PFSK-1 (cell line): ENCODE results near the gene AP3S1.

Experiments used
- FOXP2 ChIP-seq: optimal IDR thresholded peaks from 2 replicates; pipeline ENCODE3; 2011; ENCODE audit warnings: borderline replicate concordance, control low read depth, inconsistent platforms; ENCODE audit not compliant: insufficient read depth; ENCODE audit errors: extremely low read length, extremely low read depth
- POLR2AphosphoS5 ChIP-seq: IDR thresholded peaks from 2 replicates; pipeline ENCODE4 v1.6.1; 2012; ENCODE audit warnings: low read depth, mild to moderate bottlenecking, control low read depth, low read length, moderate library complexity
- REST ChIP-seq, 2 experiments: IDR thresholded peaks; 2 replicates each; pipeline versions ENCODE4 v1.6.1 to v1.8.0; 2011 to 2012; ENCODE audit warnings: low read depth in 2 of 2, low read length in 2 of 2, control low read depth in 1 of 2, inconsistent platforms in 1 of 2, mild to moderate bottlenecking in 1 of 2, moderate library complexity in 1 of 2; ENCODE audit not compliant: insufficient read depth in 1 of 2
- SIN3A ChIP-seq: IDR thresholded peaks from 2 replicates; pipeline ENCODE4 v1.6.1; 2012; ENCODE audit warnings: mild to moderate bottlenecking, low read length, moderate library complexity, borderline replicate concordance; ENCODE audit not compliant: insufficient read depth
- TAF1 ChIP-seq: IDR thresholded peaks from 2 replicates; pipeline ENCODE4 v1.6.1; 2012; ENCODE audit warnings: low read length, control low read depth, borderline replicate concordance; ENCODE audit not compliant: insufficient read depth

The AP3S1 gene

GRCh38 chr5:115857626-115858349 lies 16.1 kb downstream of the AP3S1 start:
- no peak for TF ChIP-seq FOXP2
- 0 out of 2 replicates have a peak, but pooled peaks have one; percentile 62 for TF ChIP-seq SIN3A
- no peak for TF ChIP-seq POLR2AphosphoS5
- TF ChIP-seq REST (IDR thresholded peaks at IDR 0.05; ENCODE audit: insufficient read depth in 1 of 2, low read depth in 2 of 2, low read length in 2 of 2), result 0 out of 4 replicates have a peak, but pooled peaks of 1 of the 2 experiments have one; percentile 40
- no peak for TF ChIP-seq TAF1

GRCh38 chr5:115858396-115858795 lies 16.7 kb downstream of the AP3S1 start:
- no peak for TF ChIP-seq TAF1
- TF ChIP-seq REST (IDR thresholded peaks at IDR 0.05; ENCODE audit: insufficient read depth in 1 of 2, low read depth in 2 of 2, low read length in 2 of 2), result no peak
- no peak for TF ChIP-seq POLR2AphosphoS5
- no peak for TF ChIP-seq SIN3A
- TF ChIP-seq FOXP2, result no peak

GRCh38 chr5:115859378-115859777 lies 17.6 kb downstream of the AP3S1 start:
- TF ChIP-seq POLR2AphosphoS5, result no peak
- TF ChIP-seq SIN3A, result no peak
- no peak for TF ChIP-seq TAF1
- TF ChIP-seq FOXP2, result no peak
- TF ChIP-seq REST (IDR thresholded peaks at IDR 0.05; ENCODE audit: insufficient read depth in 1 of 2, low read depth in 2 of 2, low read length in 2 of 2), result no peak

- TF ChIP-seq FOXP2 (no peak), SIN3A (no peak), POLR2AphosphoS5 (no peak), TAF1 (no peak), REST (IDR thresholded peaks at IDR 0.05; ENCODE audit: insufficient read depth in 1 of 2, low read depth in 2 of 2, low read length in 2 of 2) (no peak)
Measured at GRCh38 chr5:115869256-115869795, 27.6 kb downstream of the AP3S1 start.
